Naive thymus-derived CD8-positive, alpha-beta T cell (primary cell): ENCODE data around the gene RAB44. TPM values are rescaled to one million over a fixed set of nuclear protein-coding genes. Genes with fewer than 3 reads are reported as not detected.
"Not testable (repeated sequence)": the region's sequence is repeated elsewhere in the genome, so short reads cannot be mapped to it uniquely, and the experiment has no call there.

ENCODE experiments used
- ATAC-seq, 2 donors: fragments of 150-1000 bp; cut with Tn5 transposase in 1 of 2; sonication (Bioruptor Pico), chemical (Tn5 transposase) in 1 of 2; 1 replicate in 1 of 2; 2 replicates in 1 of 2; pipeline ENCODE4 v1.10.0; 2021; ENCODE audit warnings: mild to moderate bottlenecking in 2 of 2, moderate library complexity in 2 of 2
- POLR2A ChIA-PET: fragments of 350-600 bp; sonication (Branson Sonifier 250); formaldehyde crosslinking; loops from one replicate; lab custom pipeline; 2021; ENCODE audit warnings: antibody characterized with exemption; lab: Charles Lee
- DNase-seq, 10 donors: peaks; one replicate each; pipeline versions ENCODE4 v3.0.0 to v3.0.0-alpha.2; 2020 to 2022
- H3K27ac Mint-ChIP-seq, 10 donors: one replicate each; pipeline ENCODE4 v1.8.0; 2020 to 2022; ENCODE audit warnings: mild to moderate bottlenecking in 10 of 10, mixed read lengths in 10 of 10, moderate library complexity in 4 of 10, inconsistent platforms in 1 of 10
- H3K27me3 Mint-ChIP-seq, 5 donors: one replicate each; pipeline ENCODE4 v1.8.0; 2021 to 2022; ENCODE audit warnings: mixed read lengths in 5 of 5
- H3K36me3 Mint-ChIP-seq, 3 donors: one replicate each; pipeline ENCODE4 v1.8.0; 2020 to 2022; ENCODE audit warnings: mixed read lengths in 3 of 3, mild to moderate bottlenecking in 2 of 3, inconsistent platforms in 1 of 3
- H3K4me1 Mint-ChIP-seq, 4 donors: one replicate each; pipeline ENCODE4 v1.8.0; 2021 to 2022; ENCODE audit warnings: mixed read lengths in 4 of 4
- H3K4me3 Mint-ChIP-seq, 10 donors: one replicate each; pipeline ENCODE4 v1.8.0; 2020 to 2022; ENCODE audit warnings: mild to moderate bottlenecking in 10 of 10, mixed read lengths in 10 of 10, moderate library complexity in 6 of 10, inconsistent platforms in 1 of 10
- H3K9me3 Mint-ChIP-seq, 9 donors: one replicate each; pipeline ENCODE4 v1.8.0; 2020 to 2022; ENCODE audit warnings: mixed read lengths in 9 of 9, mild to moderate bottlenecking in 3 of 9, inconsistent platforms in 1 of 9, moderate library complexity in 1 of 9
- polyA plus RNA-seq, 3 donors: library from polyadenylated mRNA; unstranded; fragments of 300-500 nt; fragmentation: Illumina TruSeq; gene quantifications; one replicate each; pipeline ENCODE4 v1.2.3, GENCODE V29; 2021
- total RNA-seq, 8 experiments: library from RNA in 2 of 8; stranded (reverse) in 2 of 8; gene quantifications; one replicate each; pipeline ENCODE4 v1.2.3 and lab custom pipeline; 2021 to 2026

The RAB44 gene
- total and polyA plus RNA-seq, 5 experiments from 2014 or later, result not detected

GRCh38 chr6:36721369-36722140, 23.9 kb downstream of the RAB44 start:
- no peak overlapping the region for H3K4me3 Mint-ChIP-seq
- H3K27me3 Mint-ChIP-seq, result peaks cover 0 to 3% (median 0%) of the 10 kb centered on the region in 5 donors
- H3K9me3 Mint-ChIP-seq, result no peaks in the 10 kb centered on the region
- no peak for ATAC-seq
- no peak overlapping the region for H3K27ac Mint-ChIP-seq
- peaks cover 0 to 20% (median 1%) of the 10 kb centered on the region in 4 donors for H3K4me1 Mint-ChIP-seq
- DNase-seq, result no peak
- H3K36me3 Mint-ChIP-seq, result no peaks in the 10 kb centered on the region
- POLR2A ChIA-PET, result no interaction called here

- DNase-seq, result no peak
- H3K27ac Mint-ChIP-seq, result no peak overlapping the region
Measured at GRCh38 chr6:36722365-36722764, 24.7 kb downstream of the RAB44 start.

GRCh38 chr6:36722879-36723278, 25.3 kb downstream of the RAB44 start:
- peaks cover 3 to 32% (median 5%) of the 10 kb centered on the region in 4 donors for H3K4me1 Mint-ChIP-seq
- no peak overlapping the region for H3K4me3 Mint-ChIP-seq
- H3K27me3 Mint-ChIP-seq, result no peaks in the 10 kb centered on the region
- POLR2A ChIA-PET, result no interaction called here
- H3K36me3 Mint-ChIP-seq, result no peaks in the 10 kb centered on the region
- no peaks in the 10 kb centered on the region for H3K9me3 Mint-ChIP-seq
- no peak overlapping the region for H3K27ac Mint-ChIP-seq
- ATAC-seq (no peak), DNase-seq (no peak)

More at GRCh38 chr6:36722365-36722764, 24.7 kb downstream of the RAB44 start:
- no peaks in the 10 kb centered on the region for H3K27me3 Mint-ChIP-seq
- H3K4me1 Mint-ChIP-seq, result peaks cover 0 to 27% (median 1%) of the 10 kb centered on the region in 4 donors
- no peaks in the 10 kb centered on the region for H3K36me3 Mint-ChIP-seq
- H3K4me3 Mint-ChIP-seq, result no peak overlapping the region
- ATAC-seq, result no peak
- POLR2A ChIA-PET, result no interaction called here
- H3K9me3 Mint-ChIP-seq, result no peaks in the 10 kb centered on the region

- not testable (repeated sequence) for ATAC-seq, H3K27ac Mint-ChIP-seq, H3K9me3 Mint-ChIP-seq, H3K36me3 Mint-ChIP-seq, DNase-seq, H3K27me3 Mint-ChIP-seq, H3K4me3 Mint-ChIP-seq
- peaks cover 3 to 34% (median 7%) of the 10 kb centered on the region in 4 donors for H3K4me1 Mint-ChIP-seq
- POLR2A ChIA-PET, result interaction anchor here (0.6 kb wide), 1 partner anchor 13 kb away, joined by 3 read pairs; no protein-coding TSS in a partner anchor
Measured at GRCh38 chr6:36723992-36724391, 26.4 kb downstream of the RAB44 start.

GRCh38 chr6:36724514-36725390, 27.1 kb downstream of the RAB44 start:
- Mint-ChIP-seq H3K36me3 (no peaks in the 10 kb centered on the region), H3K4me3 (no peak overlapping the region), H3K27me3 (no peaks in the 10 kb centered on the region), H3K9me3 (no peaks in the 10 kb centered on the region), H3K4me1 (peaks cover 0 to 30% (median 7%) of the 10 kb centered on the region in 4 donors), H3K27ac (no peak overlapping the region)
- DNase-seq, result no peak
- POLR2A ChIA-PET, result interaction anchor here (0.6 to 0.8 kb wide), 2 partner anchors 13 to 34 kb away, joined by 3 read pairs; no protein-coding TSS in a partner anchor
- no peak for ATAC-seq

GRCh38 chr6:36725581-36725980, 28.0 kb downstream of the RAB44 start:
- DNase-seq (no peak), ATAC-seq (no peak)
- Mint-ChIP-seq H3K4me3 (no peak overlapping the region), H3K27ac (no peak overlapping the region), H3K36me3 (no peaks in the 10 kb centered on the region), H3K27me3 (no peaks in the 10 kb centered on the region), H3K4me1 (peaks cover 0 to 30% (median 7%) of the 10 kb centered on the region in 4 donors), H3K9me3 (no peaks in the 10 kb centered on the region)
- POLR2A ChIA-PET, result no interaction called here

- Mint-ChIP-seq H3K27ac (peak overlapping the region in 1 of 10 donors; percentile 20), H3K9me3 (no peaks in the 10 kb centered on the region), H3K27me3 (peaks cover 0 to 3% (median 0%) of the 10 kb centered on the region in 5 donors), H3K36me3 (no peaks in the 10 kb centered on the region), H3K4me3 (no peak overlapping the region), H3K4me1 (peaks cover 0 to 30% (median 7%) of the 10 kb centered on the region in 4 donors)
- ATAC-seq, result no peak
- DNase-seq, result no peak
- POLR2A ChIA-PET, result no interaction called here
Measured at GRCh38 chr6:36727505-36728021, 29.9 kb downstream of the RAB44 start.

- H3K4me3 Mint-ChIP-seq, result no peak overlapping the region
- POLR2A ChIA-PET, result no interaction called here
- H3K36me3 Mint-ChIP-seq, result no peaks in the 10 kb centered on the region
- H3K27ac Mint-ChIP-seq, result no peak overlapping the region
- H3K4me1 Mint-ChIP-seq, result peaks cover 0 to 30% (median 7%) of the 10 kb centered on the region in 4 donors
- H3K27me3 Mint-ChIP-seq, result peaks cover 0 to 3% (median 0%) of the 10 kb centered on the region in 5 donors
- DNase-seq, result no peak
- no peak for ATAC-seq
- H3K9me3 Mint-ChIP-seq, result no peaks in the 10 kb centered on the region
Measured at GRCh38 chr6:36728289-36729160, 30.9 kb downstream of the RAB44 start.

- Mint-ChIP-seq H3K27me3 (peaks cover 0 to 5% (median 0%) of the 10 kb centered on the region in 5 donors), H3K27ac (peak overlapping the region in 1 of 10 donors; percentile 86), H3K36me3 (no peaks in the 10 kb centered on the region), H3K9me3 (no peaks in the 10 kb centered on the region), H3K4me1 (peaks cover 0 to 30% (median 7%) of the 10 kb centered on the region in 4 donors), H3K4me3 (no peak overlapping the region)
- ATAC-seq, result no peak
- DNase-seq, result no peak
- POLR2A ChIA-PET, result no interaction called here
Measured at GRCh38 chr6:36729161-36729524, 31.5 kb downstream of the RAB44 start.

- Mint-ChIP-seq H3K9me3 (no peaks in the 10 kb centered on the region), H3K4me1 (peaks cover 4 to 25% (median 14%) of the 10 kb centered on the region in 4 donors), H3K27me3 (peaks cover 0 to 11% (median 0%) of the 10 kb centered on the region in 5 donors), H3K27ac (peak overlapping the region in 1 of 10 donors; percentile 10), H3K36me3 (no peaks in the 10 kb centered on the region), H3K4me3 (no peak overlapping the region)
- DNase-seq (no peak), ATAC-seq (no peak)
- POLR2A ChIA-PET, result no interaction called here
Measured at GRCh38 chr6:36730424-36731380, 33.1 kb downstream of the RAB44 start.

- H3K36me3 Mint-ChIP-seq, result no peaks in the 10 kb centered on the region
- no peaks in the 10 kb centered on the region for H3K9me3 Mint-ChIP-seq
- peaks cover 4 to 19% (median 14%) of the 10 kb centered on the region in 4 donors for H3K4me1 Mint-ChIP-seq
- POLR2A ChIA-PET, result no interaction called here
- no peak overlapping the region for H3K27ac Mint-ChIP-seq
- ATAC-seq (no peak), DNase-seq (no peak)
- H3K4me3 Mint-ChIP-seq, result no peak overlapping the region
- H3K27me3 Mint-ChIP-seq, result peaks cover 0 to 11% (median 0%) of the 10 kb centered on the region in 5 donors
Measured at GRCh38 chr6:36731622-36732310, 34.1 kb downstream of the RAB44 start.
